H9 (cell line): ENCODE measurements around the gene DDO. TPM values are rescaled to one million over a fixed set of nuclear protein-coding genes. Genes with fewer than 3 reads are reported as not detected.

Experiments used
- DNase-seq: peaks from one replicate; pipeline ENCODE4 v3.0.0-alpha.2; 2017
- H2AFZ ChIP-seq: one replicate; pipeline ENCODE4 v1.6.1; 2013; ENCODE audit warnings: mild to moderate bottlenecking, low read length, control low read depth, moderate library complexity
- H2AK5ac ChIP-seq: 2 replicates; pipeline ENCODE4 v1.6.1; 2013; ENCODE audit warnings: low read length, control low read depth, mixed read lengths; ENCODE audit not compliant: insufficient read length
- H2BK120ac ChIP-seq: one replicate; pipeline ENCODE4 v1.6.1; 2013; ENCODE audit warnings: low read depth, mild to moderate bottlenecking, low read length, control low read depth, inconsistent platforms; ENCODE audit not compliant: poor library complexity, severe bottlenecking
- H2BK12ac ChIP-seq: 2 replicates; pipeline ENCODE4 v1.6.1; 2013; ENCODE audit warnings: low read length, control low read depth, mixed read lengths, low read depth; ENCODE audit not compliant: insufficient read length
- H2BK15ac ChIP-seq: 2 replicates; pipeline ENCODE4 v1.6.1; 2013; ENCODE audit warnings: low read depth, low read length, control low read depth
- H2BK20ac ChIP-seq: one replicate; pipeline ENCODE4 v1.6.1; 2013; ENCODE audit warnings: low read depth, mild to moderate bottlenecking, low read length, control low read depth, inconsistent platforms; ENCODE audit not compliant: poor library complexity, severe bottlenecking
- H2BK5ac ChIP-seq: 2 replicates; pipeline ENCODE4 v1.6.1; 2013; ENCODE audit warnings: low read length, control low read depth, mixed read lengths; ENCODE audit not compliant: insufficient read length
- H3K14ac ChIP-seq: 2 replicates; pipeline ENCODE4 v1.6.1; 2013; ENCODE audit warnings: low read length, control low read depth; ENCODE audit not compliant: insufficient read depth
- H3K18ac ChIP-seq: 2 replicates; pipeline ENCODE4 v1.6.1; 2013; ENCODE audit warnings: low read depth, mild to moderate bottlenecking, mixed read lengths, low read length, control low read depth; ENCODE audit not compliant: insufficient read length
- H3K23ac ChIP-seq: 2 replicates; pipeline ENCODE4 v1.6.1; 2013; ENCODE audit warnings: low read length, control low read depth, mixed read lengths, low read depth; ENCODE audit not compliant: insufficient read length
- H3K23me2 ChIP-seq: 2 replicates; pipeline ENCODE4 v1.6.1; 2013; ENCODE audit warnings: low read depth, mild to moderate bottlenecking, mixed read lengths, low read length, control low read depth; ENCODE audit not compliant: insufficient read length, poor library complexity, severe bottlenecking
- H3K27ac ChIP-seq: 2 replicates; pipeline ENCODE4 v1.5.1; 2013; ENCODE audit warnings: low read length, control low read depth, mixed read lengths, low read depth; ENCODE audit not compliant: insufficient read length
- H3K27me3 ChIP-seq: 2 replicates; pipeline ENCODE4 v1.6.1; 2013; ENCODE audit warnings: low read length, control low read depth, inconsistent platforms; ENCODE audit not compliant: insufficient read depth
- H3K4ac ChIP-seq: 2 replicates; pipeline ENCODE4 v1.6.1; 2013; ENCODE audit warnings: low read depth, mild to moderate bottlenecking, control low read depth, inconsistent platforms, low read length, moderate library complexity
- H3K4me1 ChIP-seq: 2 replicates; pipeline ENCODE4 v1.6.1; 2013; ENCODE audit warnings: low read length, control low read depth, inconsistent platforms; ENCODE audit not compliant: insufficient read depth
- H3K4me2 ChIP-seq: 2 replicates; pipeline ENCODE4 v1.6.1; 2013; ENCODE audit warnings: low read length, control low read depth, mixed read lengths; ENCODE audit not compliant: insufficient read length, insufficient read depth
- H3K56ac ChIP-seq: 2 replicates; pipeline ENCODE4 v1.6.1; 2013; ENCODE audit warnings: low read depth, mild to moderate bottlenecking, mixed read lengths, low read length, control low read depth; ENCODE audit not compliant: insufficient read length
- H3K79me1 ChIP-seq: 2 replicates; pipeline ENCODE4 v1.6.1; 2013; ENCODE audit warnings: low read depth, mild to moderate bottlenecking, moderate library complexity, low read length, control low read depth, inconsistent platforms; ENCODE audit not compliant: insufficient read depth, poor library complexity, severe bottlenecking
- H3K79me2 ChIP-seq: 2 replicates; pipeline ENCODE4 v1.6.1; 2013; ENCODE audit warnings: low read length, control low read depth, inconsistent platforms; ENCODE audit not compliant: insufficient read depth
- H3K9ac ChIP-seq: 2 replicates; pipeline ENCODE4 v1.6.1; 2013; ENCODE audit warnings: low read length, control low read depth, mixed read lengths; ENCODE audit not compliant: insufficient read length; ENCODE audit errors: extremely low read depth
- H3K9me3 ChIP-seq: one replicate; pipeline ENCODE4 v1.6.1; 2013; ENCODE audit warnings: low read depth, low read length, inconsistent platforms; ENCODE audit not compliant: control insufficient read depth
- H3T11ph ChIP-seq: one replicate; pipeline ENCODE4 v1.6.1; 2013; ENCODE audit warnings: mild to moderate bottlenecking, low read length, control low read depth, inconsistent platforms
- H4K20me1 ChIP-seq: one replicate; pipeline ENCODE4 v1.6.1; 2013; ENCODE audit not compliant: control insufficient read depth, insufficient read length, insufficient read depth
- H4K5ac ChIP-seq: 2 replicates; pipeline ENCODE4 v1.6.1; 2013; ENCODE audit warnings: low read depth, mild to moderate bottlenecking, mixed read lengths, low read length, control low read depth; ENCODE audit not compliant: insufficient read length
- H4K8ac ChIP-seq: replicated peaks from 2 replicates; pipeline ENCODE4 v1.6.1; 2013; ENCODE audit warnings: low read length, control low read depth, mixed read lengths, low read depth; ENCODE audit not compliant: insufficient read length
- H4K91ac ChIP-seq: 2 replicates; pipeline ENCODE4 v1.6.1; 2013; ENCODE audit warnings: low read depth, mild to moderate bottlenecking, moderate library complexity, mixed read lengths, low read length, control low read depth; ENCODE audit not compliant: insufficient read length
- H3K27ac Mint-ChIP-seq, 3 experiments: 2 replicates in 2 of 3; 3 replicates in 1 of 3; pipeline ENCODE4 v1.8.0; 2020 to 2021; ENCODE audit warnings: mixed read lengths in 3 of 3, mild to moderate bottlenecking in 1 of 3, moderate library complexity in 1 of 3
- H3K27me3 Mint-ChIP-seq: 2 replicates; pipeline ENCODE4 v1.8.0; 2021; ENCODE audit warnings: low read depth, mild to moderate bottlenecking, moderate library complexity, mixed read lengths
- H3K36me3 Mint-ChIP-seq, 3 experiments: 2 replicates in 2 of 3; 3 replicates in 1 of 3; pipeline ENCODE4 v1.8.0; 2020 to 2021; ENCODE audit warnings: low read depth in 3 of 3, mixed read lengths in 3 of 3; ENCODE audit not compliant: insufficient read depth in 1 of 3
- H3K4me1 Mint-ChIP-seq, 2 experiments: 2 replicates each; pipeline ENCODE4 v1.8.0; 2020; ENCODE audit warnings: mixed read lengths in 2 of 2
- H3K4me3 Mint-ChIP-seq, 2 experiments: 2 replicates in 1 of 2; 3 replicates in 1 of 2; pipeline ENCODE4 v1.8.0; 2020 to 2021; ENCODE audit warnings: mild to moderate bottlenecking in 2 of 2, mixed read lengths in 2 of 2, moderate library complexity in 1 of 2
- H3K9me3 Mint-ChIP-seq, 2 experiments: 2 replicates in 1 of 2; 3 replicates in 1 of 2; pipeline ENCODE4 v1.8.0; 2020; ENCODE audit warnings: mild to moderate bottlenecking in 2 of 2, mixed read lengths in 2 of 2, moderate library complexity in 1 of 2
- WGBS: extraction: QIAGEN DNeasy Blood & Tissue Kit; methylation state at CpG from one replicate; pipeline ENCODE4 v1.1.7; 2013; ENCODE audit warnings: missing lambda C conversion rate, low lambda C conversion rate, mixed read lengths; ENCODE audit not compliant: insufficient read length; ENCODE audit errors: extremely low coverage; 5-methylcytosine and 5-hydroxymethylcytosine counted together
- total RNA-seq: library from RNA; stranded (reverse); gene quantifications from 2 replicates; pipeline ENCODE4 v1.2.1, GENCODE V29; 2021
- TF ChIP-seq, protein P1 (sequence below): fragments of 200-600 bp; sonication (generic); conservative IDR thresholded peaks from 3 replicates; pipeline ENCODE4 v1.8.0; 2021; ENCODE audit warnings: antibody characterized with exemption, mild to moderate bottlenecking

DDO gene
- total RNA-seq, 1 experiment from 2014 or later = not detected

- H3K27me3 Mint-ChIP-seq = no peaks in the 10 kb centered on the region
- peak; percentile 50 for DNase-seq
- Histone ChIP-seq H2AK5ac (no peak overlapping the region), H2AFZ (no peak overlapping the region), H4K20me1 (no peaks in the 10 kb centered on the region), H3K56ac (no peak overlapping the region), H3K4me2 (no peak overlapping the region), H2BK15ac (no peak overlapping the region), H3K79me1 (no peaks in the 10 kb centered on the region), H2BK20ac (no peak overlapping the region), H4K5ac (no peak overlapping the region), H3K4ac (no peak overlapping the region), H3K9ac (no peak overlapping the region), H2BK5ac (no peak overlapping the region), H3K14ac (no peak overlapping the region), H3K18ac (no peak overlapping the region), H3K23ac (no peak overlapping the region), H3K27me3 (no peaks in the 10 kb centered on the region), H3K23me2 (no peaks in the 10 kb centered on the region), H4K91ac (no peak overlapping the region), H4K8ac (no peak overlapping the region), H3K4me1 (no peaks in the 10 kb centered on the region), H3K9me3 (no peaks in the 10 kb centered on the region), H2BK12ac (no peak overlapping the region), H3T11ph (no peak overlapping the region), H2BK120ac (no peak overlapping the region), H3K79me2 (no peaks in the 10 kb centered on the region), H3K27ac (no peak overlapping the region)
- no peak overlapping the region for H3K4me3 Mint-ChIP-seq
- TF ChIP-seq, protein P1, sequence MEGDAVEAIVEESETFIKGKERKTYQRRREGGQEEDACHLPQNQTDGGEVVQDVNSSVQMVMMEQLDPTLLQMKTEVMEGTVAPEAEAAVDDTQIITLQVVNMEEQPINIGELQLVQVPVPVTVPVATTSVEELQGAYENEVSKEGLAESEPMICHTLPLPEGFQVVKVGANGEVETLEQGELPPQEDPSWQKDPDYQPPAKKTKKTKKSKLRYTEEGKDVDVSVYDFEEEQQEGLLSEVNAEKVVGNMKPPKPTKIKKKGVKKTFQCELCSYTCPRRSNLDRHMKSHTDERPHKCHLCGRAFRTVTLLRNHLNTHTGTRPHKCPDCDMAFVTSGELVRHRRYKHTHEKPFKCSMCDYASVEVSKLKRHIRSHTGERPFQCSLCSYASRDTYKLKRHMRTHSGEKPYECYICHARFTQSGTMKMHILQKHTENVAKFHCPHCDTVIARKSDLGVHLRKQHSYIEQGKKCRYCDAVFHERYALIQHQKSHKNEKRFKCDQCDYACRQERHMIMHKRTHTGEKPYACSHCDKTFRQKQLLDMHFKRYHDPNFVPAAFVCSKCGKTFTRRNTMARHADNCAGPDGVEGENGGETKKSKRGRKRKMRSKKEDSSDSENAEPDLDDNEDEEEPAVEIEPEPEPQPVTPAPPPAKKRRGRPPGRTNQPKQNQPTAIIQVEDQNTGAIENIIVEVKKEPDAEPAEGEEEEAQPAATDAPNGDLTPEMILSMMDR = peak; percentile 37; the same call in 1 of the 3 replicates
- 0 out of 7 replicates have a peak overlapping the region, but pooled peaks of 1 of the 3 experiments have one; percentile 64 for H3K27ac Mint-ChIP-seq
- H3K9me3 Mint-ChIP-seq = no peaks in the 10 kb centered on the region
- H3K36me3 Mint-ChIP-seq = no peaks in the 10 kb centered on the region
- no CpG with 5 or more reads among the region's 9 CpGs for WGBS
- peaks cover 9 to 11% of the 10 kb centered on the region in 2 experiments for H3K4me1 Mint-ChIP-seq
These were observed 22.6 kb downstream of the DDO start for GRCh38 chr6:110392727-110393126.
